Endothelial cell of umbilical vein (primary cell): ENCODE data around the gene SEMA4D. TPM values are rescaled to one million over a fixed set of nuclear protein-coding genes. Genes with fewer than 3 reads are reported as not detected.

Experiments used
- BruUV-seq: library from RNA; stranded (reverse); fragments of 400-500 nt; replicated peaks from 2 replicates; lab custom pipeline; 2021; lab: Mats Ljungman, UMichigan
- CTCF ChIA-PET: fragments of 300-600, 350-600 bp; sonication (Branson Sonifier 250); formaldehyde crosslinking; loops from one replicate; lab custom pipeline; 2021; ENCODE audit warnings: antibody characterized with exemption, inconsistent platforms; lab: Charles Lee
- POLR2A ChIA-PET: fragments of 300-600, 350-600 bp; sonication (Branson Sonifier 250); formaldehyde crosslinking; loops from one replicate; lab custom pipeline; 2021; ENCODE audit warnings: antibody characterized with exemption, inconsistent platforms; lab: Charles Lee
- DNase-seq: peaks from one replicate; pipeline ENCODE4 v3.0.0-alpha.2; 2011; ENCODE audit warnings: low read depth, low spot score
- FAIRE-seq: peaks from 2 replicates; lab custom pipeline; 2011; peaks lifted over from hg19 to GRCh38; lab: Jason Lieb, UNC
- H2AFZ ChIP-seq: 2 replicates; pipeline ENCODE4 v1.6.0; 2012; ENCODE audit warnings: low read depth, low read length, control low read depth, inconsistent platforms
- H3K27ac ChIP-seq: 2 replicates; pipeline ENCODE4 v1.5.1; 2011; ENCODE audit warnings: low read depth, mild to moderate bottlenecking, control low read depth, low read length, moderate library complexity; ENCODE audit not compliant: insufficient read depth
- H3K27me3 ChIP-seq, 2 experiments: 2 replicates each; pipeline versions ENCODE4 v1.6.0 to v1.6.1; 2011; ENCODE audit warnings: low read length in 2 of 2, mixed read lengths in 1 of 2; ENCODE audit not compliant: control insufficient read depth in 2 of 2, insufficient read depth in 2 of 2
- H3K36me3 ChIP-seq, 2 experiments: 2 replicates in 1 of 2; 3 replicates in 1 of 2; pipeline ENCODE4 v1.5.1; 2011; ENCODE audit warnings: low read length in 2 of 2, mild to moderate bottlenecking in 1 of 2, moderate library complexity in 1 of 2; ENCODE audit not compliant: control insufficient read depth in 2 of 2, insufficient read depth in 2 of 2; ENCODE audit errors: extremely low read depth in 1 of 2
- H3K4me1 ChIP-seq: 3 replicates; pipeline ENCODE4 v1.5.1; 2011; ENCODE audit warnings: mild to moderate bottlenecking, low read length; ENCODE audit not compliant: control insufficient read depth, insufficient read depth; ENCODE audit errors: extremely low read depth
- H3K4me2 ChIP-seq: 2 replicates; pipeline ENCODE4 v1.6.1; 2011; ENCODE audit warnings: low read length, control low read depth, mixed read lengths; ENCODE audit not compliant: insufficient read depth
- H3K4me3 ChIP-seq, 3 experiments: fragments of 200-600 bp in 1 of 3; sonication (generic), shearing (Covaris generic) in 1 of 3; replicated peaks in 1 of 3; 2 replicates each; pipeline ENCODE4 v1.5.1; 2011 to 2016; ENCODE audit warnings: control low read depth in 3 of 3, low read length in 3 of 3, mild to moderate bottlenecking in 2 of 3, inconsistent platforms in 1 of 3, low read depth in 1 of 3, moderate library complexity in 1 of 3; ENCODE audit not compliant: insufficient read depth in 1 of 3
- H3K79me2 ChIP-seq: 2 replicates; pipeline ENCODE4 v1.6.0; 2012; ENCODE audit warnings: low read length, inconsistent platforms; ENCODE audit not compliant: control insufficient read depth, insufficient read depth
- H3K9ac ChIP-seq: replicated peaks from 2 replicates; pipeline ENCODE3; 2011; ENCODE audit warnings: low read length, control low read depth; ENCODE audit not compliant: insufficient read depth; ENCODE audit errors: extremely low read depth
- H3K9me1 ChIP-seq: replicated peaks from 3 replicates; pipeline ENCODE4 v1.6.0; 2011; ENCODE audit warnings: mild to moderate bottlenecking, low read length; ENCODE audit not compliant: control insufficient read depth, insufficient read depth; ENCODE audit errors: extremely low read depth
- H3K9me3 ChIP-seq: replicated peaks from 2 replicates; pipeline ENCODE4 v1.5.1; 2012; ENCODE audit warnings: low read length, inconsistent platforms; ENCODE audit not compliant: control insufficient read depth, insufficient read depth
- H4K20me1 ChIP-seq: replicated peaks from 2 replicates; pipeline ENCODE3; 2011; ENCODE audit warnings: mild to moderate bottlenecking, low read length; ENCODE audit not compliant: control insufficient read depth, insufficient read depth; ENCODE audit errors: extremely low read depth
- CTCF ChIP-seq, 2 donors: IDR thresholded peaks; 1 replicate in 1 of 2; 2 replicates in 1 of 2; pipeline ENCODE4 v1.5.1; 2011; ENCODE audit warnings: low read length in 2 of 2, mild to moderate bottlenecking in 2 of 2, moderate library complexity in 2 of 2, control low read depth in 1 of 2, inconsistent platforms in 1 of 2, low read depth in 1 of 2; ENCODE audit not compliant: insufficient read depth in 1 of 2; ENCODE audit errors: extremely low read depth in 1 of 2
- EZH2 ChIP-seq: IDR thresholded peaks from 2 replicates; pipeline ENCODE4 v1.6.1; 2012; ENCODE audit warnings: borderline replicate concordance, low read depth, mild to moderate bottlenecking, moderate library complexity, low read length, inconsistent platforms; ENCODE audit not compliant: severe bottlenecking
- FOS ChIP-seq: IDR thresholded peaks from 2 replicates; pipeline ENCODE4 v1.6.1; 2011; ENCODE audit warnings: mild to moderate bottlenecking, low read length, moderate library complexity, borderline replicate concordance; ENCODE audit not compliant: insufficient read depth
- GATA2 ChIP-seq: IDR thresholded peaks from 2 replicates; pipeline ENCODE4 v1.7.0; 2011; ENCODE audit warnings: low read depth, mild to moderate bottlenecking, moderate library complexity, mixed read lengths, low read length; ENCODE audit not compliant: insufficient read length, insufficient read depth
- JUN ChIP-seq: IDR thresholded peaks from 2 replicates; pipeline ENCODE4 v1.6.1; 2011; ENCODE audit warnings: borderline replicate concordance, low read depth; ENCODE audit not compliant: insufficient read length, insufficient read depth
- MAX ChIP-seq: IDR thresholded peaks from 2 replicates; pipeline ENCODE4 v1.6.1; 2011; ENCODE audit not compliant: insufficient read depth, insufficient read length
- MYC ChIP-seq: IDR thresholded peaks from one replicate; pipeline ENCODE4 v1.6.1; 2011; ENCODE audit warnings: mild to moderate bottlenecking, low read depth, low read length
- POLR2A ChIP-seq: IDR thresholded peaks from 2 replicates; pipeline ENCODE4 v1.6.1; 2012; ENCODE audit warnings: low read depth, mild to moderate bottlenecking, control low read depth, low read length
- POLR2AphosphoS5 ChIP-seq: IDR thresholded peaks from 2 replicates; pipeline ENCODE4 v1.6.1; 2012; ENCODE audit warnings: low read depth, mild to moderate bottlenecking, control low read depth, low read length, moderate library complexity; ENCODE audit not compliant: insufficient read depth
- dilution Hi-C: fragments of 300-500 bp; cut with MboI; formaldehyde crosslinking; loops from one replicate; pipeline ENCODE4 v1.15.0; 2019; ENCODE audit warnings: low sequenced_read_pairs; ENCODE audit not compliant: extremely low pct_ligation_motif_present
- intact Hi-C: fragments of 100-400 bp; cut with micrococcal nuclease; formaldehyde crosslinking; loops from one replicate; pipeline ENCODE4 v1.10.0; 2022
- polyA plus RNA-seq, 4 experiments: library from polyadenylated mRNA; depleted of rRNA in 3 of 4; stranded (reverse) in 3 of 4; unstranded in 1 of 4; fragments of >200 nt; gene quantifications; 2 replicates each; pipeline versions ENCODE4 v1.2.1 to v1.2.3, GENCODE V29; 2011 to 2012; ENCODE audit warnings: missing spikeins in 1 of 4
- total RNA-seq: library from RNA; stranded (reverse); gene quantifications from 2 replicates; pipeline ENCODE4 v1.2.3, GENCODE V29; 2021

Gene SEMA4D
- total and polyA plus RNA-seq, 2 donors (not counting 3 experiments of a cell fraction or from before 2014, with no cell fraction given) = 3.9 to 15.7 TPM

GRCh38 chr9:89356782-89357181 is 141.1 kb downstream of the SEMA4D start:
- CTCF ChIA-PET = interaction anchor here (6.5 kb wide), 1 partner anchor 192 kb away, joined by 62 read pairs; no protein-coding TSS in a partner anchor
- intact Hi-C loops (no loop called here), dilution Hi-C loops (no loop called here)
- Histone ChIP-seq H3K4me1 (peaks cover 7% of the 10 kb centered on the region), H2AFZ (no peak overlapping the region), H3K4me2 (no peak overlapping the region), H3K9me3 (no peaks in the 10 kb centered on the region), H3K36me3 (peaks cover 9 to 41% of the 10 kb centered on the region in 2 experiments), H3K9ac (no peak overlapping the region), H3K27me3 (no peaks in the 10 kb centered on the region), H3K9me1 (no peaks in the 10 kb centered on the region), H3K27ac (no peak overlapping the region), H3K79me2 (no peaks in the 10 kb centered on the region), H4K20me1 (no peaks in the 10 kb centered on the region), H3K4me3 (no peak overlapping the region)
- no TSS peak for BruUV-seq
- POLR2A ChIA-PET = no interaction called here
- DNase-seq (no peak), FAIRE-seq (no peak)
- TF ChIP-seq FOS (no peak), JUN (no peak), POLR2A (no peak), MYC (no peak), CTCF (IDR thresholded peaks at IDR 0.05; ENCODE audit: extremely low read depth in 1 of 2, insufficient read depth in 1 of 2, low read depth in 1 of 2, low read length in 2 of 2) (no peak), GATA2 (no peak), POLR2AphosphoS5 (no peak), MAX (no peak), EZH2 (no peak)
